CD4-positive, alpha-beta T cell treated with Interleukin-12 subunit alpha and Interleukin-12 subunit beta, for 1 hour (primary cell): ENCODE measurements around the gene TRPM2.
"Not testable (repeated sequence)": the region's sequence is repeated elsewhere in the genome, so short reads cannot be mapped to it uniquely, and the experiment has no call there.

Source experiments
- DNase-seq: peaks from one replicate; pipeline ENCODE4 v3.0.0-alpha.2; 2020

The TRPM2 gene

DNA sequence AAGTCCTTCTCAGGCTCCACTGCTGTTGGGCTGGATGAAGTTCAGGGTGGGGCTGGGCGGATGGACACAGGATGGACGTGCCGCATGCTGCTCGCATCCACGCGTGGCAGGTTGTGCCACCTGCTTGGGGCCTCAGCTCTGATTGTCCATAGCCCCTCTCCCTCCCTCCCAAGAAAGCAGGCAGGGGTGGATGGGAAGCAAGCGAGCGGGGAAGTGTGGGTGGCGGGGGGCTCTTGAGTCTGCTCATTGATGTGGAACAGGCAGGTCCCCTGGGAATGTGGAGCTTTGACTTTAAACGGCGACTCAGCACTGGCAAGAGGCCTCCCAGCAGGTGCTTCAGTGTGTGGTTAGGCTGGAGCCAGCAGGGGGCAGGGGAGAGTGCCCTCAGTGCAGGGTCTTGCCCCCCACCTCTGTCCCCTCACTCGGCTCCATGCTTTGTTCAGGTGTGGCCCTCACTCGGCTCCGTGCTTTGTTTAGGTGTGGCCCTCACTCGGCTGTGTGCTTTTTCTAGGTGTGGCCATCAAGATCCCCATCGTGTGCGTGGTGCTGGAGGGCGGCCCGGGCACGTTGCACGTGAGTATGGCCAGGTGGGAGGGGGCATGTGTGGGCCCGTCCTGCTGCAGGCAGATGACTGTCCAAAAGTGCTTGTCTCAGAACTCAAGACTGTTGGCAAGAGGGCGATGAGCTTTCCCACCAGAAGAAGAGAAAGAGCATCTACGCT lies 23.9 kb downstream of the TRPM2 start:
- DNase-seq, result no peak

DNA sequence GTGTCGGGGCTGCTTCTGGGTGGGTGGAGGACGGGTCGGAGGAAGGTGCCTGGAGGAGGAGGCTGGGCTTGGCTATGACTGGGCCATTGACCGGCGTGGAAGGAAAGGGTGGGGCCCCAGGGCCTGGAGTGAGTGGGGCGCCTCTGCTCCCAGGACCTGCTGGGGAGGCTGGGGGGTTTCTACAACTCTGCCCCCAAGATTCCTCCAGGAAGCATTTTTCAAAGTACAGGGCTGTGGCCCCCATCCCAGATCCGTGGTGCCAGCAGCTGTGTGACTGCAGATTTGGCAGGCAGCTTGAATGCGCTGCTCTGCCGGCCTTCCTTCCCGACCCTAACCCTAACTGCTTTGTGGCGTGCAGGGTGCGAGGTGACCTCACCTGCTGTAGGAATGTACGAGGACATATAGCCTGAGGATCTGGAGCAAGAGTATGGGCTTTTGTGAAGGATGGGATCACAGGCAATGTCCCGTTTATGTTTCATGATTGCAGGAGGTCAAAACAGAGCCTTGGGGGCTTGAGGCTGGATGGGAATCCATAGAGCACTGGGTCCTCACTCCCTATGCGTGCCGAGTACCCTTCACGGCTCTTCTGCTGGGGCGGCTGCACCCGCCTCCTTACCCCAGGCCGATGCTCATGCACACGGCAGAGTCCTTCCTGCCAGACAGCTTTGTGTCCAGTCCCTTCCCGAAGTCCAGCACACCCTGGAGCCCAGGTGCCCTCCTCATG lies 24.7 kb downstream of the TRPM2 start:
- no peak for DNase-seq

DNA sequence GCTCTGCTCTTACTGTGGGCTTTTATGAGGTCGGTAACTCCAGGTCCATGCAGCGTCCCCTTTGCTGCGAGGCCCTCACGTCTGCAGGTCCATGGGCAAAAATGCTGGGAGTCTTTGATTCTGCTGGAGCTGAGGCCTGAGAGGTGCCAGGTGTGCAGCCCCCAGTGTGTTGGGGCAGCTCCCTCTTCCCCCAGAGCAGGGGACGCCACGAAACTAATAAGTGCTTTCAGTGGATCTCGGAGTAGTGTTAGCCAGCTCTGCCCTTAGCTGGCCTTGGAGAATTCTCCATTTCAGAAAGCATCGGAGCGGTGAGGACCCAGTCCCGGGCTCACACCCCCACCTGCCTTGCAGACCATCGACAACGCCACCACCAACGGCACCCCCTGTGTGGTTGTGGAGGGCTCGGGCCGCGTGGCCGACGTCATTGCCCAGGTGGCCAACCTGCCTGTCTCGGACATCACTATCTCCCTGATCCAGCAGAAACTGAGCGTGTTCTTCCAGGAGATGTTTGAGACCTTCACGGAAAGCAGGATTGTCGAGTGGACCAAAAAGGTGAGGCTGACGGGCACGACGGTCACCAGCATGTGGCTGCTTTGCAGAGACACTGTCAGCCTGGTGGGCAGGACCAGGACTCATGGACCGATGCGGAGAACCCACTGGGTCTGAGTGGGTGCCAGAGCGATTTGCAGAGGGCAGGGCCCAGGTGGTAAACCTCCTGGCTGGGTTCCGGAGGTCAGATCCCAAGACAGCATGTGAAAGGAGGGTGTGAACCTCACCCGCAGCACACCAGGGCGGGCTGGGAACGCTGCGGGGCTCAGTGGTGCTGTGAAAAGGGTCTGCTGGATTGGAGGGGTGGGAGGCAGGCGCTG lies 25.5 kb downstream of the TRPM2 start:
- DNase-seq, result no peak

DNA sequence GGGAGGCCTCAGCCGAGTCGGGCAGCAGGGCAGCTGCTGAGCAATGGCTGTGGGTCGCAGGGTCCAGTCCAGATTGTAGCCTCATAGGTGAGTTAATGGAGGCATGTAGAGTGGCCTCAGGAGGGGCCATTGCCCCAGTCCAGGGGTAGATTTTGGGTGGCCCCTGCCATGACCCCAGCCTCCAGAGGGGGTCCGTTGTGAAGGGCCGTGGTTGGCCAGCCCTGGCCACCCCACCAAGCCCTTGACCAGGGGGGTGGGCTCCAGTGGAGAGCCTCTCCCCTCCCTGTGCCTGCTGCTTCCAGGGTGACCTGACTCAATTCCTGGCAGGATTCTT lies 26.1 kb downstream of the TRPM2 start:
- no peak for DNase-seq

DNA sequence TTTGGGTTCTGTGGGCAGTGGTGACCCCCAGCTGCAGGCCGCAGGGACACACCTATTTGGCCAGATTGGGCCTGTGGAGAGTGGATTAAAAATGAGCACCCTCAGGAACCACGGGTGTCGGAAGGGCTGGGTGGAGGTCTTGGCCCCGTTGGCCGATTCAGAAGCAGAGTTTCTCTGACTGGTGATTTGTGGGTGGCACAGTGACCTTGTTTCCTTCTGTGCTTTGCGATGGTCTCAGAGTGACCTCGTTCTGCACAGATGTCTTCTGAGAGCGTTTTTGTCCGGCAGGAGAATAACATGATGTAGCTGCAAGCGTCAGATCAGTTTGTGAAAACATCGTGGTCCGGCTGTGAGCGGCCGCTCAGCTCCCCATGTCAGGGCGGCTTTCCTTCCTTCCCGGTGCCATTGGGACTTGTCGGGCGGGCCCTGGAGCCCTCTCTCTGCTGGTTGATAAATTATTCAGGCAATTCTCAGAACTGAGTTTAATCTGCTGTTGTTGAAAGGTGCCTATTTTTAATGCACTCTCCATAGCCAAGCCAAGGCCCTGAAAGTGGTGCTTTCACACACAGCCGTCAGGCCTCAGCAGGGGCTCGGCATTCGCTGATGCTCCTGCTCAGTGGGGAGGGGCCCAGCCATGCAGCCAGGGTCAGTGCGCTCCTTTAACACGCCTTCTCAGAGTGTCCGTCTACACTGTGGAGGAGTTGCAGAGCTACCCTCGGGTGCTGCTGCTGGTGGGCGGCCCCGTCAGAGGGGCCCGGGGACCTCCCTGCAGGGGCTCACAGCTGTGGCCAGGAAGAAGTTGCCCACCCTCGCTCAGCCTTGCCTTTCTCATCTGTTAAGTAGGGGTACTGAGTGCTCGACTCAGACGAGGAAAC lies 26.8 kb downstream of the TRPM2 start:
- DNase-seq, result no peak

DNA sequence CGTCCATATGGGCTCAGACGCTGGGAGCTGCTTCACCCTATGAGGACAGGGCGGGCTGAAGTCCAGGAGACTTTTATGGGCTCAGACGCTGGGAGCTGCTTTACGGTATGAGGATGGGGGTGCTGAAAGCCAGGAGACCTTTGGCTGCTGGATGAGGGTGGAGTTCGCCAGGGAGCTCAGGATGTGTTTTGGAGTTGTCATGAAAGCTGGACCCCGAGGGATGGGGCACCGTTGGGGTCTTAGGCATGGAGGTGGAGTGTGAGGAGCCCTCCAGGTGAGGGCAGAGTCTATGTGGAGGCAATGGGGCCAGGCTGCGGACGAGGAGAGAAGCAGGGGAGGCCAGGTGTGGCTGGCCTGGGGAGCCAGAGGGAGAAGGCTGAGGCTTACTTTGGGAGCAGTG lies 27.5 kb downstream of the TRPM2 start:
- no peak for DNase-seq

DNA sequence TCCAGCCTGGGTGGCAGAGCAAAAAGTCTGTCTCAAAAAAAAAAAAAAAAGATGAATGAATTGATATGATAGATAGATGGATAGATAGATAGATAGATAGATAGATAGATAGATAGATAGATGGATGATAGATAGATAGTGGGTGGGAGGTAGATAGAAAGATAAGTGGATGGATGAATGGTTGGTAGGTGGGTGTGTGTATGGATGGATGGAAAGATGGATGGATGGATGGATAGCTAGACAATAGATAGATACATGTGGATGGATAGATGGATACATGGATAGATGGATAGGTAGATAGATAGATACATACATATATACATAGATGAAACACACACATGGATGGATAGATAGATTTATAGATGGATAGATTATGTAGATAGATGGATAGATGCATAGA lies 28.5 kb downstream of the TRPM2 start:
- no peak for DNase-seq

DNA sequence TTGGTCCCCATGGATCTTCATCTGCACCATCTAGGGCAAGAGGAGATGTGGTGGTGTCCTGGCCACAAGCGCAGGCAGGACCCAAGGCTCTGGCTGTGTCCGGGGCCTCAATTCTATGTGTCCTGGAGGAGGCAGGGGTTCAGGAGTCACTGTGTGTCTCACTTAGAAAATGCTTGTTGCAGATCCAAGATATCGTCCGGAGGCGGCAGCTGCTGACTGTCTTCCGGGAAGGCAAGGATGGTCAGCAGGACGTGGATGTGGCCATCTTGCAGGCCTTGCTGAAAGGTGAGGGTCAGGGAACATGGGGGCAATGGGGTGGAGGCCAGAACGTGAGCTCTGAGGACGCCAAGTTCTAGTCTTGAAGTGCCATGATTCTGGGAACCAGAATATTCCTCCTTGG lies 29.1 kb downstream of the TRPM2 start:
- no peak for DNase-seq

DNA sequence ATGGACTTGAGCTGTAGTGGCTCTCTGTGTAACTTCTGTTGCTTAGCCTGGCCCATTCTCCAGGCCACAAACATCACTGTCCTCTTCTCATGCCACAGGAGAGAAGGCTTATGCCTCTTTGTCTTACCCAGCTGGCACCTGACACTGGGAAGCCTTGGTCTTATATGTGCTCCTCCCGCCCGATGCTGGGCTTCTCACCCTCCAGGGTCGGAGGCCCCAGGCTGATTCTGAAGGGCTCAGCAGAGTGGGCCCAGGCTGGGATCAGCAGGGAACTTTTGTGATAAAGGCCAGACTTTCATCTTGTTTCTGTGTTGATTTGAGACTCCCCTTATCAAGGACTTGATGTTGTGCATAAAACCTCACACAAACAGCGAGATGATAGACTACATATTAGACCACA lies 29.8 kb downstream of the TRPM2 start:
- DNase-seq, result no peak

DNA sequence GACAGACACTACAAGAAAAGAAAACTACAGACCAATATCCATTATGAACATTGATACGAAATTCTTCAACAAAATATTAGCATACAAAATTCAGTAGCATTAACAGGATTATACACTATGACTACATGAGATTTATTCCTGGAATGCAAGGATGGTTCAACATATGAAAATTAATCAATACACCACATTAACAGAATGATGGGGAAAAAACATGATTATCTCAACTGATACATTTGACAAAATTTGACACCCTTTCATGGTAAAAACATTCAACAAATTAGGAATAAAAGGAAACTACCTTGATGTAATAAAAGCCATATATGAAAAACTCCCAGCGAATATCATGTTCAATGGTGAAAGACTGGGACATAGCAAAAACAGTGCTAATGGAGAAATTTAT lies 31.5 kb downstream of the TRPM2 start:
- no peak for DNase-seq

DNA sequence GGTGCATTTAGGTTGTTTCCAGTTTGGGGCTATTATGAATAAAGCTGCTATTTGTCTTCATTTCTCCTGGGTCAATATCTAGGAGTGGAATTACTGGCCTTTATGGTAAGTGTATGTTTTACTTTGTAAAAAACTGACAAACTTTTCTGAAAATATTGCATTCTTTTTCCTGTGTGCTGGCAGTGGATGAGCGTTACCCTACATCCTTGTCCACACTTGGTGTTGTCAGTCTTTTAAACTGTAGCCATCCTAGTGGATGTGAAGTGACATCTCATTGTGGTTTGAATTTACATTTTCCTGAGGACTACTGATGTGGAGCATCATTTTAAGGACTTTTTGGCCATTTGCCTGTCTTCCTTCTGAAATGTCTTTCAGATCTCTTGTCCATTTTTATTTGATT lies 35.9 kb downstream of the TRPM2 start:
- DNase-seq, result no peak

DNA sequence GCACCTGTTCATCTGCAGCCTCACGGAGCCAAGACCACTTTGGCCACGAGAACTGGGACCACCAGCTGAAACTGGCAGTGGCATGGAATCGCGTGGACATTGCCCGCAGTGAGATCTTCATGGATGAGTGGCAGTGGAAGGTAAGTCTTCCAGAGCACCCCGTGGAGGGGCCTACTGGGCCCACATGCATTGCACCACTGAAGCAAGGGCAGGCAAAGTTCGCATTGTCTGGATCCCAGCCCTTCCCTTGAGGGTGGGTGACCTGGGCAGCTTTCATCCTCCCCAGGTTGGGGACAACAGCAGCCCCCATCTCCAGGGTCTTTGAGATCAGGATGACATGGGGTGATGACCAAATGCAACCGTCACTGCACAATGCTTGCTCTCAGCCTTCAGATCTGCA lies 37.5 kb downstream of the TRPM2 start:
- no peak for DNase-seq

DNA sequence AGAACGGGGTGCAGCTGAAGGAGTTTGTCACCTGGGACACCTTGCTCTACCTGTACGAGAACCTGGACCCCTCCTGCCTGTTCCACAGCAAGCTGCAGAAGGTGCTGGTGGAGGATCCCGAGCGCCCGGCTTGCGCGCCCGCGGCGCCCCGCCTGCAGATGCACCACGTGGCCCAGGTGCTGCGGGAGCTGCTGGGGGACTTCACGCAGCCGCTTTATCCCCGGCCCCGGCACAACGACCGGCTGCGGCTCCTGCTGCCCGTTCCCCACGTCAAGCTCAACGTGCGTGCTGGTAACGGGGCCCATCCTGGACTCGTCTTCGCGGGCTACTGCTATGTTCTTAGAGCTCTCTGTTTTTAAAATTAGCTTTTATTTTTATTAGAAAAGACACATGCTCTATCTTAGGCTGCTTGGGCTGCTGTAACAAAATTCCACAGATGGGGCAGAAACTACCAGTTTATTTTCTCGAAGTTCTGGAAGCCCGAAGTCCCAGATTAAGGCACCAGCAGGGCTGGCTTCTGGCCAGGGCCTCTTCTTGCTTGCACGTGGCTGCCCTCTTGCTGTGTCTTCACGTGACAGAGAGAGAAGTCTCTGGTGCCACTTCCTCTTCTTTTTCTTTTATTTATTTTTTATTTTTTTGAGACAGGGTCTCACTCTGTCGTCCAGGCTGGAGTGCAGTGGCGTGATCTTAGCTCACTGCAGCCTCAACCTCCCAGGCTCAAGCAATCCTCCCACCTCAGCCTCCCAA lies 38.1 kb downstream of the TRPM2 start:
- no peak for DNase-seq

DNA sequence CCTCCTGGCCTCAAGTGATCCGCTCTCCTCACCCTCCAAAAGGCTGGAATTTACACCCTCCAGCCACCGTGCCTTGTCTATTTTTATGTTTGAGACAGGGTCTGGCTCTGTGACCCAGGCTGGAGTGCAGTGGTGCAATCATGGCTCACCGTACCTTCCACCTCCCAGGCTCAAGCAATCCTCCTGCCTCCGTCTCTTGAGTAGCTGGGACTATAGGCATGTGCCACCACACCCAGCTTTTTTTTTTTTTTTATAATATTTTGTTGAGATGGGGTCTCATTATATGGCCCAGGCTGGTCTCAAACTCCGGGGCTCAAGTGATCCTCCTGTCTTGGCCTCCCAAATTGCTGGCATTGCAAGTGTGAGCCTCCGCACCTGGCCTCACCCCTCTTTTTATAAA lies 38.8 kb downstream of the TRPM2 start:
- no peak for DNase-seq

DNA sequence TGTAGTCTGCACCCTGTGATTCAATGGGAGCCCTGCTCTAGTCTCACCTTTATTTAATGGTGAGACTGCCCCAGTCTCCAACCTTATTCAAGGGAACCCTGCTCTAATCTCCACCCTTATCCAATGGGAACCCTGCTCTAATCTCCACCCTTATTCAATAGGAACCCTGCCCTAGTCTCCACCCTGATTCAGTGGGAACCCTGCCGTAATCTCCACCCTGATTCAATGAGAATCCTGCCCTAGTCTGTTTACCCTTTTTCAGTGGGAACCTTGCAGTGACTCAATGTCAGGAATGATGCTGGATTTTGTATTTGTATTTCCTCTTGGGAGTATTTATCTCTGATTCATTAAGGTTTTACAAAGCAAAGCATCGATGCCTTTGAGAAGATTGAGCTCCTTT lies 39.5 kb downstream of the TRPM2 start:
- DNase-seq, result no peak

DNA sequence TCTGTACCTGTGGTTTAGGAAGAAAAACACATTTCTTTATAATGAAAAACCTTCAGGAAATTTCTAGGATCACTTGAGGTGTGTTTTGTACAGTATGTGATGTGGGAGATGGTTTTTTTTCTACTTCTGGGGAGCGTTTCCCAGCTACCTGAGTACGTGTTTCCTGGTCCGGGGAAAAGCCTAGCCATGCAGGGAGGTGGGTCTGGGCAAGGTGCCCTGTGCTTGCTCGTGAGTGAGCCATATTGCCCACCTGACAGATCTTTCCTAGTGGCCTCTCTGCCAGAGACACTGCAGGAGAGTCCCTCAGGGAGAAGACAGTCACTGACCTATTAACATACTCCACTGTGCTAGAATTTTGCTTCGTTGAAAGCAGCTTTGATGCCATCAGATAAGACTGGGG lies 41.3 kb downstream of the TRPM2 start:
- DNase-seq, result no peak

DNA sequence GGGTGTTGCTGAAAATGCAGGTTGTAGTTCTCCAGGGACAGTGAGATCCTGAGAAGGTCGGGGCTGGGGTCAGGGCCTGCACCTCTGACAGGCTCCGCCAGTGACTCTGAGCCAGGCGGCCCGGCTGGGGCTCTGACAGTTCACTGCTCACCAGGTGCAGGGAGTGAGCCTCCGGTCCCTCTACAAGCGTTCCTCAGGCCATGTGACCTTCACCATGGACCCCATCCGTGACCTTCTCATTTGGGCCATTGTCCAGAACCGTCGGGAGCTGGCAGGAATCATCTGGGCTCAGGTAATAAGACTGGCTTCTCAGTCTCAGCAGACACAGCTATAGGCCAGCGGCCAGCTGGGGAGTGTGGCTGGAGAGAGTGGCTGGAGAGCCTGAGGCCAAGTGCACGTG lies 41.8 kb downstream of the TRPM2 start:
- no peak for DNase-seq

DNA sequence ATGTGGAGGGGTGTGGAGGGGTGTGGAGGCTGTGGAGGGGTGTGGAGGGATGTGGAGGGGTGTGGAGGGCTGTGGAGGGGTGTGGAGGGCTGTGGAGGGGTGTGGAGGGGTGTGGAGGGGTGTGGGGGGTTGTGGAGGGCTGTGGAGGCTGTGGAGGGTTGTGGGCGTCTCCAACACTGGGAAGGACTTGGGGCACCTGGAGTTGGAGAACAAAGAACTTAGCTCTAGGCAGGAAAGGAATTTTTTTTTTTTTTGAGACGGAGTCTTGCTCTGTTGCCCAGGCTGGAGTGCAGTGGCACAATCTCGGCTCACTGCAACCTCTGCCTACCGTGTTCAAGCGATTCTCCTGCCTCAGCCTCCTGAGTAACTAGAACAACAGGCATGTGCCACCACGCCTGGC lies 43.4 kb downstream of the TRPM2 start:
- DNase-seq, result not testable (repeated sequence)

DNA sequence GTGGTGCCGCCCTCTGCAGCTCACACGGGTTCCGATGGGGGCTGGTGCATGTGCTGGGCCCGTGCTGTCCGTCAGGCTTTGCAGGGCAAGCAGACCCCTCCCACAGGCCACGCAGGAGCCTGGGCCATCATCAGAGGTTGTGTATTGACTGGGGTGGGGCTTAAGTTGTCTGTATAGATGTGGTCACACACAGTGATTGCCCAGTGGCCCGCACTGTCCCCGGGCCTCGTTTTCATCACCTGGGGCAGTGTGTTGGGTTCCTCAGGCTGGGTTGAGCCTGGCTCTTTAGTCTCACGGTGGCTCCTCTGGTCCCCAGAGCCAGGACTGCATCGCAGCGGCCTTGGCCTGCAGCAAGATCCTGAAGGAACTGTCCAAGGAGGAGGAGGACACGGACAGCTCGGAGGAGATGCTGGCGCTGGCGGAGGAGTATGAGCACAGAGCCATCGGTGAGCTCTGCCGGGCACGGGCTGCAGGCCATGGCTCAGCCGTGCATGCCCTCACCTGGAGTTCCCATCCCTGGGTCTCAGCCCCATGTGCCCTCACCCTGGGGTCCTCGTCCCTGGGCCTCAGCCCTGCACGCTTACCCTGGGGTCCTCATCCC lies 44.1 kb downstream of the TRPM2 start:
- no peak for DNase-seq

DNA sequence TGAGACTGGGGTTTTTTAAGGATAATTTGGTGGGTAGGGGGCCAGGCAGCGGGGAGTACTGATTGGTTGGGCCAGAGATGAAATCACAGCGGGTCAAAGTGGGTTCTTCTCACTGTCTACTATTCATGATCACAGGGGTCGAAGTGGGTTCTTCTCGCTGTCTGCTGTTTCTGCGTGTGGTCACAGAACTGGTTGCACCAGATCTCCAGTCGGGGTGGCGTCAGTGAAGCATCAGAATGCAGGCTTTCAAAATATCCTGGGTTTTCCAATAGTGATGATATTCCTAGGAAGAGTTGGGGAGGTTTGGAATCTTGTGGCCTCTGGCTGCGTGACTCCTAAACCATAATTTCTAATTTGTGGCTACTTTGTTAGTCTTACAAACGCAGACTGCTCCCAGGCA lies 45.1 kb downstream of the TRPM2 start:
- no peak for DNase-seq

DNA sequence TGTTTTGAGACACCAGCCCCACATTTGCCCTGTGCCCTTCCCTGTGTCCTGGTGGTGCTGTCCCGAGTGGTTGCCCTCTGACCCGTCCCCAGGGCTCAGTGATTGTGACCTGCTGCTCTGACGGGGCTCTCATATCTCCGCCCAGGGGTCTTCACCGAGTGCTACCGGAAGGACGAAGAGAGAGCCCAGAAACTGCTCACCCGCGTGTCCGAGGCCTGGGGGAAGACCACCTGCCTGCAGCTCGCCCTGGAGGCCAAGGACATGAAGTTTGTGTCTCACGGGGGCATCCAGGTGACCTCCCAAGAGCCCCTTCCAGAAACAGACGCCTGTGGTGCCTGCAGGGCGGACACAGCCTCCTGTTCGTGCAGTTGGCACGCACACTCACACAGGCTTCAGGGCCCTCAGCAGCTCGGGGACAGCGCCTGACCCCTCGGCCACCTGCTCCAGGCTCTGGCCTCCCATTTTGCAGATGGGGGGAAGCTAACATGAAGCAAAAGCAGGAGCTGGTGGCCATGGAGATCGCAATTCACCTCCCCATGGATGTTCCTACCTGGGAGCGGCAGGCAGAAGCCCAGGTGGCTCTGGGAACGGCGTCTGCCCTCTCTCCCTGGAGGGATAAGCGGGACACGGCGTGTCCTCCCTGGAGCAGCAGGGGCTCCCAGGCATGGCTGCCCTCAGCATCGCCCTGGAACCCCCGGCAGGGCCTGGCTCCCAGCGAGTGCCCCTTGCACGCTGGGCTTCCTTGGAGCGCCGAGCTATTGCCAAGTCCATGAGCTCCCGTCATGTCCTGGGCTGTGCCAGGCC lies 45.9 kb downstream of the TRPM2 start:
- DNase-seq, result no peak
